HCT116 (cell line): Measurements from ENCODE around the gene UBR2. TPM values are rescaled to one million over a fixed set of nuclear protein-coding genes. Genes with fewer than 3 reads are reported as not detected.

Experiments used
- ATAC-seq: fragments of 200-7000 bp; cut with Tn5 transposase; 2 replicates; pipeline ENCODE4 v1.9.1; 2020; ENCODE audit warnings: mild to moderate bottlenecking, moderate library complexity
- BruUV-seq: library from RNA; stranded (reverse); fragments of 400-500 nt; replicated peaks from 2 replicates; lab custom pipeline; 2021; lab: Mats Ljungman, UMichigan
- CTCF ChIA-PET: fragments of 300-600 bp; sonication (Branson Sonifier 250); formaldehyde crosslinking; loops from one replicate; lab custom pipeline; 2021; ENCODE audit warnings: antibody characterized with exemption; lab: Charles Lee
- POLR2A ChIA-PET: fragments of 300-600, 350-600 bp; sonication (Branson Sonifier 250); formaldehyde crosslinking; loops from one replicate; lab custom pipeline; 2021; ENCODE audit warnings: antibody characterized with exemption; lab: Charles Lee
- RAD21 ChIA-PET, 2 experiments: fragments of 300-600 bp; sonication (Branson Sonifier 250); formaldehyde crosslinking; loops; one replicate each; lab custom pipeline; 2023; ENCODE audit warnings: low total read pairs in 2 of 2; ENCODE audit not compliant: uncharacterized antibody in 2 of 2, unreplicated experiment in 2 of 2, low non-redundant PET in 1 of 2; lab: Charles Lee
- DNase-seq: peaks from one replicate; pipeline ENCODE4 v3.0.0-alpha.2; 2010; ENCODE audit warnings: low read depth, low spot score
- H2AFZ ChIP-seq: fragments of 200-600 bp; shearing (Covaris generic), sonication (generic); 2 replicates; pipeline ENCODE4 v1.6.1; 2017; ENCODE audit warnings: low read depth, mixed run types, mixed read lengths, antibody characterized with exemption, low read length; ENCODE audit not compliant: poor library complexity, severe bottlenecking
- H3K27ac ChIP-seq: 2 replicates; pipeline ENCODE4 v1.5.1; 2012; ENCODE audit warnings: low read depth, low read length
- H3K27me3 ChIP-seq: fragments of 200-600 bp; sonication (generic); 2 replicates; pipeline ENCODE4 v1.6.1; 2016; ENCODE audit warnings: mixed run types, low read length, mixed read lengths; ENCODE audit not compliant: insufficient read depth
- H3K36me3 ChIP-seq, 2 experiments: fragments of 200-500 bp in 1 of 2; fragments of 200-600 bp in 1 of 2; sonication (Bioruptor generic) in 1 of 2; sonication (generic) in 1 of 2; 2 replicates each; pipeline versions ENCODE4 v1.5.1 to v1.6.1; 2014 to 2016; ENCODE audit warnings: low read length in 2 of 2, inconsistent platforms in 1 of 2, mixed read lengths in 1 of 2, mixed run types in 1 of 2; ENCODE audit not compliant: insufficient read depth in 2 of 2, control insufficient read depth in 1 of 2
- H3K4me1 ChIP-seq, 2 experiments: fragments of 200-600 bp in 1 of 2; sonication (generic) in 1 of 2; 2 replicates each; pipeline versions ENCODE4 v1.5.1 to v1.6.1; 2012 to 2017; ENCODE audit warnings: low read length in 2 of 2, inconsistent platforms in 1 of 2, mild to moderate bottlenecking in 1 of 2, mixed read lengths in 1 of 2, mixed run types in 1 of 2, moderate library complexity in 1 of 2; ENCODE audit not compliant: insufficient read depth in 2 of 2, control insufficient read depth in 1 of 2
- H3K4me2 ChIP-seq: fragments of 200-600 bp; sonication (generic); 2 replicates; pipeline ENCODE4 v1.6.1; 2017; ENCODE audit warnings: mixed run types, low read length, mixed read lengths
- H3K4me3 ChIP-seq, 2 experiments: fragments of 200-600 bp in 1 of 2; sonication (generic) in 1 of 2; replicated peaks in 1 of 2; 2 replicates each; pipeline ENCODE4 v1.5.1; 2011 to 2016; ENCODE audit warnings: low read length in 2 of 2, control low read depth in 1 of 2, low read depth in 1 of 2, mild to moderate bottlenecking in 1 of 2, mixed read lengths in 1 of 2, mixed run types in 1 of 2
- H3K79me2 ChIP-seq: fragments of 200-600 bp; sonication (generic); 2 replicates; pipeline ENCODE4 v1.6.1; 2017; ENCODE audit warnings: mild to moderate bottlenecking, mixed run types, low read length, moderate library complexity, mixed read lengths; ENCODE audit not compliant: insufficient read depth
- H3K9ac ChIP-seq: fragments of 200-600 bp; sonication (generic); 2 replicates; pipeline ENCODE4 v1.6.1; 2016; ENCODE audit warnings: low read length, mixed read lengths
- H3K9me2 ChIP-seq: fragments of 200-600 bp; sonication (generic), shearing (Covaris generic); 2 replicates; pipeline ENCODE4 v1.6.1; 2017; ENCODE audit warnings: mixed run types, mild to moderate bottlenecking, moderate library complexity; ENCODE audit not compliant: insufficient read depth
- H3K9me3 ChIP-seq, 2 experiments: fragments of 200-500 bp in 1 of 2; fragments of 200-600 bp in 1 of 2; sonication (Bioruptor generic) in 1 of 2; sonication (generic) in 1 of 2; 2 replicates each; pipeline ENCODE4 v1.6.1; 2014 to 2017; ENCODE audit warnings: low read length in 2 of 2, mixed read lengths in 2 of 2, inconsistent platforms in 1 of 2, low read depth in 1 of 2, mild to moderate bottlenecking in 1 of 2, mixed run types in 1 of 2, moderate library complexity in 1 of 2; ENCODE audit not compliant: control insufficient read depth in 1 of 2, insufficient read depth in 1 of 2
- H4K20me1 ChIP-seq: fragments of 200-600 bp; sonication (generic), shearing (Covaris generic); 2 replicates; pipeline ENCODE4 v1.6.1; 2017; ENCODE audit warnings: mixed run types, mild to moderate bottlenecking, moderate library complexity; ENCODE audit not compliant: insufficient read depth
- ATF3 ChIP-seq: IDR thresholded peaks from 2 replicates; pipeline ENCODE4 v1.6.1; 2012
- CBX3 ChIP-seq: IDR thresholded peaks from 2 replicates; pipeline ENCODE4 v1.6.1; 2012; ENCODE audit warnings: low read depth
- CEBPB ChIP-seq: IDR thresholded peaks from 2 replicates; pipeline ENCODE4 v1.6.1; 2012; ENCODE audit warnings: low read depth
- ELF1 ChIP-seq: IDR thresholded peaks from 2 replicates; pipeline ENCODE4 v1.6.1; 2012; ENCODE audit warnings: low read depth, borderline replicate concordance
- EZH2phosphoT487 ChIP-seq: fragments of 200-600 bp; IDR thresholded peaks from 2 replicates; pipeline ENCODE4 v1.6.1; 2018; ENCODE audit warnings: antibody characterized with exemption, borderline replicate concordance
- POLR2AphosphoS5 ChIP-seq: IDR thresholded peaks from 2 replicates; pipeline ENCODE4 v1.6.1; 2011; ENCODE audit warnings: mild to moderate bottlenecking, low read depth, low read length, moderate library complexity
- RAD21 ChIP-seq: IDR thresholded peaks from 2 replicates; pipeline ENCODE4 v1.6.1; 2012; ENCODE audit warnings: low read depth, mild to moderate bottlenecking
- REST ChIP-seq: IDR thresholded peaks from 2 replicates; pipeline ENCODE4 v1.6.1; 2012; ENCODE audit warnings: low read depth
- TCF7L2 ChIP-seq: IDR thresholded peaks from 2 replicates; pipeline ENCODE4 v1.7.0; 2011; ENCODE audit warnings: borderline replicate concordance, inconsistent platforms; ENCODE audit not compliant: insufficient read depth, insufficient read length; ENCODE audit errors: extremely low read depth
- YY1 ChIP-seq: IDR thresholded peaks from 2 replicates; pipeline ENCODE4 v1.6.1; 2011; ENCODE audit warnings: low read length, low read depth, moderate library complexity, mild to moderate bottlenecking; ENCODE audit not compliant: insufficient replicate concordance; ENCODE audit errors: extremely low read depth
- ZFX ChIP-seq: fragments of 450-650 bp; IDR thresholded peaks from 2 replicates; pipeline ENCODE4 v1.6.1; 2017
- ZNF274 ChIP-seq: fragments of 200-500 bp; sonication (Bioruptor generic); IDR thresholded peaks from 2 replicates; pipeline ENCODE4 v1.6.1; 2014; ENCODE audit warnings: mild to moderate bottlenecking, low read depth, low read length, inconsistent platforms
- intact Hi-C: fragments of 100-400 bp; cut with micrococcal nuclease; formaldehyde crosslinking; loops from 2 replicates; pipeline ENCODE4 v1.10.0; 2022
- total RNA-seq: library from RNA; stranded (reverse); gene quantifications from one replicate; pipeline ENCODE4 v1.2.1, GENCODE V29; 2021; ENCODE audit not compliant: unreplicated experiment
- TF ChIP-seq, protein P1 (sequence below): IDR thresholded peaks from 2 replicates; pipeline ENCODE4 v1.6.1; 2011; ENCODE audit warnings: mild to moderate bottlenecking, low read length, moderate library complexity; ENCODE audit not compliant: insufficient replicate concordance; ENCODE audit errors: extremely low read depth
- TF ChIP-seq, protein P2 (sequence below): IDR thresholded peaks from 2 replicates; pipeline ENCODE4 v1.6.1; 2012

The UBR2 gene
- total RNA-seq, 1 experiment from 2014 or later = 20.5 TPM

GRCh38 chr6:42714098-42714761 is 150.4 kb downstream of the UBR2 start (continued):
- TF ChIP-seq, protein P1, sequence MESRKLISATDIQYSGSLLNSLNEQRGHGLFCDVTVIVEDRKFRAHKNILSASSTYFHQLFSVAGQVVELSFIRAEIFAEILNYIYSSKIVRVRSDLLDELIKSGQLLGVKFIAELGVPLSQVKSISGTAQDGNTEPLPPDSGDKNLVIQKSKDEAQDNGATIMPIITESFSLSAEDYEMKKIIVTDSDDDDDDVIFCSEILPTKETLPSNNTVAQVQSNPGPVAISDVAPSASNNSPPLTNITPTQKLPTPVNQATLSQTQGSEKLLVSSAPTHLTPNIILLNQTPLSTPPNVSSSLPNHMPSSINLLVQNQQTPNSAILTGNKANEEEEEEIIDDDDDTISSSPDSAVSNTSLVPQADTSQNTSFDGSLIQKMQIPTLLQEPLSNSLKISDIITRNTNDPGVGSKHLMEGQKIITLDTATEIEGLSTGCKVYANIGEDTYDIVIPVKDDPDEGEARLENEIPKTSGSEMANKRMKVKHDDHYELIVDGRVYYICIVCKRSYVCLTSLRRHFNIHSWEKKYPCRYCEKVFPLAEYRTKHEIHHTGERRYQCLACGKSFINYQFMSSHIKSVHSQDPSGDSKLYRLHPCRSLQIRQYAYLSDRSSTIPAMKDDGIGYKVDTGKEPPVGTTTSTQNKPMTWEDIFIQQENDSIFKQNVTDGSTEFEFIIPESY = no peak
- no peak for TF ChIP-seq REST
- no peak for TF ChIP-seq EZH2phosphoT487
- no peak for TF ChIP-seq ZFX
- no peak for TF ChIP-seq RAD21
- TF ChIP-seq, protein P2, sequence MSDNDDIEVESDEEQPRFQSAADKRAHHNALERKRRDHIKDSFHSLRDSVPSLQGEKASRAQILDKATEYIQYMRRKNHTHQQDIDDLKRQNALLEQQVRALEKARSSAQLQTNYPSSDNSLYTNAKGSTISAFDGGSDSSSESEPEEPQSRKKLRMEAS = no peak

DNA sequence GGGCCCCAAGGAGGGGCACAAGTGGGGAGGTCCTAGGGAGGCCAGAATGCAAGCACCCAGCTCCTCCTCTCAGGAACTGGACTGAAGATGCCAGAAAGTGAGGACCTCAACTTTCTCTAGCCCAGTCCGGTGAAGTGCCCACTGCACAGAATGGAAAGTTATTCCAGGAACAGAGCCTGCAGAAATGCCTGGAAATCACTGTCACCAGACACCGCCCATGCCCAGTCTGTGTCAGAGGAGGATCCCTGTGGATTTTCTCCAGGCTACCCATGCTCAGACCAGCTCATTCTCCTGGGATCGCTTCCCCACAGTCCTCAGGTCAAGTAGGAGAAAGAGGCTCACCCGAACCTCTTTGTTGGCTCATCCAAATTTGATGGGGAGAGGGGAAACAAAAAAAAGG is 152.0 kb downstream of the UBR2 start:
- ChIA-PET RAD21 (no interaction called here), CTCF (interaction anchor here (1.6 kb wide), 1 partner anchor 10 kb away, joined by 5 read pairs; no protein-coding TSS in a partner anchor), POLR2A (no interaction called here)
- no peaks in the 10 kb centered on the region for H4K20me1 ChIP-seq
- peaks cover 6 to 7% of the 10 kb centered on the region in 2 experiments; a peak in 1 of 4 replicates for H3K9me3 ChIP-seq
- DNase-seq (no peak), ATAC-seq (no peak)
- intact Hi-C loops = no loop called here
- H3K27ac ChIP-seq = no peak overlapping the region
- H3K36me3 ChIP-seq = no peaks in the 10 kb centered on the region
- H3K9me2 ChIP-seq = no peaks in the 10 kb centered on the region
- no peak overlapping the region for H2AFZ ChIP-seq
- H3K4me3 ChIP-seq = no peak overlapping the region
- H3K4me2 ChIP-seq = no peak overlapping the region
- no TSS peak for BruUV-seq
- H3K4me1 ChIP-seq = peaks cover 8 to 11% of the 10 kb centered on the region in 2 experiments; a peak in 2 of 4 replicates
- H3K79me2 ChIP-seq = no peaks in the 10 kb centered on the region
- no peaks in the 10 kb centered on the region for H3K27me3 ChIP-seq
- H3K9ac ChIP-seq = no peak overlapping the region
- no peak for TF ChIP-seq CBX3
- no peak for TF ChIP-seq ELF1
- TF ChIP-seq, protein P2 = no peak
- TF ChIP-seq TCF7L2 = no peak
- TF ChIP-seq YY1 = no peak
- TF ChIP-seq POLR2AphosphoS5 = no peak
- TF ChIP-seq ZNF274 = no peak
- no peak for TF ChIP-seq ZFX
- TF ChIP-seq, protein P1 = no peak
- no peak for TF ChIP-seq CEBPB
- TF ChIP-seq ATF3 = no peak
